ENCODE results near the gene BEAN1. TPM values are rescaled to one million over a fixed set of nuclear protein-coding genes. Genes with fewer than 3 reads are reported as not detected.
A peak's percentile ranks its signal among the peaks of the same experiment; 100 is the strongest.

BEAN1 gene
- total RNA-seq, 1 experiment from 2014 or later = 0.61 TPM

- Histone ChIP-seq H3K4me3 (replicated peaks in 1 of 2; ENCODE audit: low read depth in 1 of 2, low read length in 2 of 2) (no peak overlapping the region), H3K36me3 (ENCODE audit: control insufficient read depth in 1 of 2, insufficient read depth in 2 of 2, low read length in 2 of 2) (no peaks in the 10 kb centered on the region), H3K4me2 (ENCODE audit: low read length) (no peak overlapping the region), H4K20me1 (ENCODE audit: insufficient read depth) (no peaks in the 10 kb centered on the region; the same call in 1 of the 2 replicates), H3K27me3 (ENCODE audit: insufficient read depth, low read length) (no peaks in the 10 kb centered on the region), H3K9me3 (ENCODE audit: control insufficient read depth in 1 of 2, insufficient read depth in 1 of 2, low read depth in 1 of 2, low read length in 2 of 2) (no peaks in the 10 kb centered on the region), H3K27ac (ENCODE audit: low read depth, low read length) (no peak overlapping the region), H3K9me2 (ENCODE audit: insufficient read depth) (no peaks in the 10 kb centered on the region), H3K4me1 (ENCODE audit: control insufficient read depth in 1 of 2, insufficient read depth in 2 of 2, low read length in 2 of 2) (peaks cover 31 to 44% of the 10 kb centered on the region in 2 experiments), H3K9ac (ENCODE audit: low read length) (0 out of 2 replicates have a peak overlapping the region, but pooled peaks have one; percentile 4), H3K79me2 (ENCODE audit: insufficient read depth, low read length) (no peaks in the 10 kb centered on the region), H2AFZ (ENCODE audit: low read depth, low read length, poor library complexity, severe bottlenecking) (no peak overlapping the region)
- no peak for DNase-seq (ENCODE audit: low read depth, low spot score)
- no peak for ATAC-seq
- TF ChIP-seq SP1 (IDR thresholded peaks at IDR 0.05; ENCODE audit: low read depth) (peak; percentile 12; the same call in 1 of the 2 replicates), ZNF274 (IDR thresholded peaks at IDR 0.05; ENCODE audit: low read depth, low read length) (no peak)
- POLR2A ChIA-PET = interaction anchor here (1.0 kb wide), 1 partner anchor 44 kb away, joined by 3 read pairs; the partner anchor contains the start of gene CKLF
- intact Hi-C loops (cut with micrococcal nuclease) = no loop called here
- RAD21 ChIA-PET (ENCODE audit: low non-redundant PET in 1 of 2, low total read pairs in 2 of 2, uncharacterized antibody in 2 of 2, unreplicated experiment in 2 of 2) = interaction anchor here in 1 of 2 experiments (1.0 kb wide), 1 partner anchor 102 kb away, joined by 3 read pairs; no protein-coding TSS in a partner anchor
- CTCF ChIA-PET = no interaction called here
- no TSS peak for BruUV-seq (replicated peaks)
Measured at GRCh38 chr16:66508248-66508913, 81.3 kb downstream of the BEAN1 start.

GRCh38 chr16:66508914-66509496, 81.9 kb downstream of the BEAN1 start:
- no peaks in the 10 kb centered on the region for H3K36me3 ChIP-seq (ENCODE audit: control insufficient read depth in 1 of 2, insufficient read depth in 2 of 2, low read length in 2 of 2)
- ChIA-PET CTCF (no interaction called here), POLR2A (no interaction called here), RAD21 (ENCODE audit: low non-redundant PET in 1 of 2, low total read pairs in 2 of 2, uncharacterized antibody in 2 of 2, unreplicated experiment in 2 of 2) (no interaction called here)
- H3K9ac ChIP-seq (ENCODE audit: low read length) = 0 out of 2 replicates have a peak overlapping the region, but pooled peaks have one; percentile 4
- H4K20me1 ChIP-seq (ENCODE audit: insufficient read depth) = no peaks in the 10 kb centered on the region; the same call in 1 of the 2 replicates
- H3K27me3 ChIP-seq (ENCODE audit: insufficient read depth, low read length) = no peaks in the 10 kb centered on the region
- H3K9me2 ChIP-seq (ENCODE audit: insufficient read depth) = no peaks in the 10 kb centered on the region
- no peaks in the 10 kb centered on the region for H3K9me3 ChIP-seq (ENCODE audit: control insufficient read depth in 1 of 2, insufficient read depth in 1 of 2, low read depth in 1 of 2, low read length in 2 of 2)
- DNase-seq (ENCODE audit: low read depth, low spot score) = no peak
- H3K4me1 ChIP-seq (ENCODE audit: control insufficient read depth in 1 of 2, insufficient read depth in 2 of 2, low read length in 2 of 2) = peaks cover 35 to 48% of the 10 kb centered on the region in 2 experiments
- no peak for ATAC-seq
- intact Hi-C loops (cut with micrococcal nuclease) = no loop called here
- no peaks in the 10 kb centered on the region for H3K79me2 ChIP-seq (ENCODE audit: insufficient read depth, low read length)
- no peak overlapping the region for H3K4me3 ChIP-seq (replicated peaks in 1 of 2; ENCODE audit: low read depth in 1 of 2, low read length in 2 of 2)
- H2AFZ ChIP-seq (ENCODE audit: low read depth, low read length, poor library complexity, severe bottlenecking) = no peak overlapping the region
- no peak for TF ChIP-seq RAD21 (IDR thresholded peaks at IDR 0.05; ENCODE audit: low read depth)
- no peak for TF ChIP-seq FOSL1 (IDR thresholded peaks at IDR 0.05; ENCODE audit: low read depth)
- TF ChIP-seq EZH2phosphoT487 (IDR thresholded peaks at IDR 0.05; ENCODE audit: borderline replicate concordance) = no peak
- no peak for TF ChIP-seq MAX (IDR thresholded peaks at IDR 0.05)
- TF ChIP-seq SRF (IDR thresholded peaks at IDR 0.05; ENCODE audit: low read depth) = no peak
- TF ChIP-seq POLR2A (IDR thresholded peaks at IDR 0.05; ENCODE audit: borderline replicate concordance, extremely low read depth, insufficient read depth, insufficient read length) = no peak
- BruUV-seq (replicated peaks) = no TSS peak
- H3K27ac ChIP-seq (ENCODE audit: low read depth, low read length) = no peak overlapping the region
- H3K4me2 ChIP-seq (ENCODE audit: low read length) = no peak overlapping the region

All from HCT116 (cell line).